CD4-positive, alpha-beta T cell (primary cell): ENCODE results near the gene IL19. TPM values are rescaled to one million over a fixed set of nuclear protein-coding genes. Genes with fewer than 3 reads are reported as not detected.

Experiments used
- ATAC-seq: fragments of 200-7000 bp; cut with Tn5 transposase; one replicate; pipeline ENCODE4 v1.10.0; 2022; ENCODE audit warnings: mild to moderate bottlenecking; ENCODE audit not compliant: poor library complexity
- CTCF ChIA-PET: fragments of 350-600 bp; sonication (Branson Sonifier 250); formaldehyde crosslinking; loops from one replicate; lab custom pipeline; 2021; ENCODE audit warnings: antibody characterized with exemption, inconsistent platforms; lab: Charles Lee
- POLR2A ChIA-PET: fragments of 350-600 bp; sonication (Branson Sonifier 250); formaldehyde crosslinking; loops from one replicate; lab custom pipeline; 2021; ENCODE audit warnings: antibody characterized with exemption, inconsistent platforms; lab: Charles Lee
- DNase-seq, 14 experiments: peaks; one replicate each; pipeline ENCODE4 v3.0.0-alpha.2; 2013 to 2020; ENCODE audit warnings: mixed read lengths in 2 of 14
- H3K27ac ChIP-seq, 2 donors: one replicate each; pipeline versions ENCODE4 v1.5.1 to v1.7.0; 2013; ENCODE audit warnings: low read length in 2 of 2, low read depth in 1 of 2, mild to moderate bottlenecking in 1 of 2
- H3K27me3 ChIP-seq, 2 experiments: 1 replicate in 1 of 2; 2 replicates in 1 of 2; pipeline versions ENCODE4 v1.6.1 to v1.7.0; 2013; ENCODE audit warnings: low read length in 2 of 2, control low read depth in 1 of 2, mild to moderate bottlenecking in 1 of 2, moderate library complexity in 1 of 2; ENCODE audit not compliant: insufficient read depth in 2 of 2, control insufficient read depth in 1 of 2
- H3K36me3 ChIP-seq: one replicate; pipeline ENCODE4 v1.6.1; 2013; ENCODE audit warnings: low read length, control low read depth; ENCODE audit not compliant: insufficient read depth
- H3K4me1 ChIP-seq: one replicate; pipeline ENCODE4 v1.6.1; 2013; ENCODE audit warnings: low read length, control low read depth; ENCODE audit not compliant: insufficient read depth
- H3K4me3 ChIP-seq: one replicate; pipeline ENCODE4 v1.5.1; 2013; ENCODE audit warnings: mild to moderate bottlenecking, low read length, moderate library complexity
- H3K9me3 ChIP-seq, 2 experiments: 1 replicate in 1 of 2; 2 replicates in 1 of 2; pipeline versions ENCODE4 v1.6.1 to v1.7.0; 2013; ENCODE audit warnings: low read length in 2 of 2, mild to moderate bottlenecking in 2 of 2, control low read depth in 1 of 2, moderate library complexity in 1 of 2; ENCODE audit not compliant: control insufficient read depth in 1 of 2, insufficient read depth in 1 of 2
- H3K27ac Mint-ChIP-seq: one replicate; pipeline ENCODE4 v1.8.0; 2020; ENCODE audit warnings: mixed read lengths
- H3K27me3 Mint-ChIP-seq: one replicate; pipeline ENCODE4 v1.8.0; 2021; ENCODE audit warnings: mixed read lengths
- H3K36me3 Mint-ChIP-seq: one replicate; pipeline ENCODE4 v1.8.0; 2021; ENCODE audit warnings: low read depth, mixed read lengths
- H3K4me1 Mint-ChIP-seq: one replicate; pipeline ENCODE4 v1.8.0; 2021; ENCODE audit warnings: low read depth, mixed read lengths
- H3K4me3 Mint-ChIP-seq: one replicate; pipeline ENCODE4 v1.8.0; 2020; ENCODE audit warnings: mild to moderate bottlenecking, mixed read lengths
- H3K9me3 Mint-ChIP-seq: one replicate; pipeline ENCODE4 v1.8.0; 2020; ENCODE audit warnings: mixed read lengths
- CTCF ChIP-seq: fragments of 200-600 bp; IDR thresholded peaks from one replicate; pipeline ENCODE4 v1.8.0; 2022; ENCODE audit warnings: antibody characterized with exemption, mild to moderate bottlenecking
- intact Hi-C, 2 experiments: fragments of 100-400 bp; cut with DNase I in 1 of 2; cut with micrococcal nuclease in 1 of 2; formaldehyde crosslinking; loops; one replicate each; pipeline versions ENCODE4 v1.15.1 to v1.9.0; 2023 to 2025; cut with DNase I, micrococcal nuclease
- total RNA-seq, 174 experiments: library from RNA in 2 of 174; stranded (reverse) in 2 of 174; gene quantifications; one replicate each; pipeline ENCODE4 v1.2.3 and lab custom pipeline; 2021 to 2026

The IL19 gene
- total RNA-seq, 2 experiments from 2014 or later: not detected

- Histone ChIP-seq H3K9me3 (no peaks in the 10 kb centered on the region), H3K4me3 (no peak overlapping the region), H3K27ac (peak overlapping the region; percentile 58 to 80), H3K27me3 (no peaks in the 10 kb centered on the region), H3K4me1 (peaks cover 59% of the 10 kb centered on the region), H3K36me3 (no peaks in the 10 kb centered on the region)
- H3K4me3 Mint-ChIP-seq: peak overlapping the region; percentile 7
- CTCF ChIA-PET: interaction anchor here (0.7 to 11.3 kb wide), 8 partner anchors 14 to 228 kb away, joined by 3 to 139 read pairs (median 4); partner anchors contain the start of genes IL10 and IL19
- no peak for TF ChIP-seq CTCF
- peak overlapping the region; percentile 87 for H3K27ac Mint-ChIP-seq
- no peaks in the 10 kb centered on the region for H3K27me3 Mint-ChIP-seq
- H3K4me1 Mint-ChIP-seq: peaks cover 73% of the 10 kb centered on the region
- POLR2A ChIA-PET: interaction anchor here (0.6 to 9.0 kb wide), 31 partner anchors 9 to 191 kb away, joined by 3 to 91 read pairs (median 6); partner anchors contain the start of genes EIF2D, FCMR, IL10 and IL19
- no peaks in the 10 kb centered on the region for H3K36me3 Mint-ChIP-seq
- DNase-seq (peak; percentile 61 to 97 (median 70)), ATAC-seq (peak; percentile 89)
- no peaks in the 10 kb centered on the region for H3K9me3 Mint-ChIP-seq
- intact Hi-C loops: loop anchor here in 1 of 2 experiments (1.0 to 2.0 kb wide), 5 partner anchors 18 to 108 kb away; no protein-coding TSS in a partner anchor
These were observed 32.7 kb downstream of the IL19 start for GRCh38 chr1:206803221-206803730.

GRCh38 chr1:206804156-206804737, 33.7 kb downstream of the IL19 start:
- no peak for DNase-seq
- no peak for ATAC-seq
- Mint-ChIP-seq H3K4me3 (peak overlapping the region; percentile 7), H3K9me3 (no peaks in the 10 kb centered on the region), H3K27me3 (no peaks in the 10 kb centered on the region), H3K27ac (peak overlapping the region; percentile 87), H3K36me3 (no peaks in the 10 kb centered on the region), H3K4me1 (peaks cover 73% of the 10 kb centered on the region)
- Histone ChIP-seq H3K4me1 (peaks cover 60% of the 10 kb centered on the region), H3K4me3 (no peak overlapping the region), H3K36me3 (no peaks in the 10 kb centered on the region), H3K27me3 (no peaks in the 10 kb centered on the region), H3K9me3 (no peaks in the 10 kb centered on the region), H3K27ac (peak overlapping the region; percentile 58 to 80)
- intact Hi-C loops: no loop called here
- no peak for TF ChIP-seq CTCF
- ChIA-PET POLR2A (interaction anchor here (0.6 to 9.0 kb wide), 20 partner anchors 9 to 122 kb away, joined by 3 to 91 read pairs (median 7); partner anchors contain the start of genes FCMR, IL10, IL19 and IL20), CTCF (interaction anchor here (1.0 to 11.3 kb wide), 8 partner anchors 15 to 167 kb away, joined by 3 to 139 read pairs (median 4); partner anchors contain the start of genes IL10 and IL19)

DNA sequence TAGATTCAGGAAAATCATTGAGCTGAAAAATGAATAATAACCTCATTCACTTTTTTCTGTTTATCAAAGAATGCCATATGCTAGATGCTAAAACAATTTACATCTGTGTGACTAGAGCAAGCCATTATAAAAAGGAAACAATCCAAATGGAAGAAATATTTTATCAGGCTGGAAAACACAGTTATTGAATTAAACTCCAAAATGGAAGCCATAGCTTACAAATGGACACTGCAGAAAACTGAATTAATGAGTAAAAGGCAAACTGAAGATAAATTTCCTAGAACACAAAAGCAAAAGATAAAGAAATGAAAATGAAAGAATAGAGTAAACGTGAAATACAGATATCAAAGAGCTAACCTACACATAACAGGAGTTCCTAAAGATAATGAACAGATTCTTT, 34.8 kb downstream of the IL19 start:
- no peaks in the 10 kb centered on the region for H3K9me3 ChIP-seq
- Mint-ChIP-seq H3K27ac (peak overlapping the region; percentile 87), H3K9me3 (no peaks in the 10 kb centered on the region), H3K4me1 (peaks cover 76% of the 10 kb centered on the region), H3K36me3 (no peaks in the 10 kb centered on the region), H3K4me3 (no peak overlapping the region), H3K27me3 (no peaks in the 10 kb centered on the region)
- H3K27ac ChIP-seq: no peak overlapping the region
- TF ChIP-seq CTCF: no peak
- H3K4me3 ChIP-seq: no peak overlapping the region
- ATAC-seq: no peak
- POLR2A ChIA-PET: interaction anchor here (0.9 to 9.0 kb wide), 9 partner anchors 19 to 117 kb away, joined by 3 to 91 read pairs (median 9); partner anchors contain the start of gene FCMR
- H3K36me3 ChIP-seq: no peaks in the 10 kb centered on the region
- H3K4me1 ChIP-seq: peaks cover 60% of the 10 kb centered on the region
- CTCF ChIA-PET: interaction anchor here (1.3 to 11.3 kb wide), 5 partner anchors 34 to 193 kb away, joined by 3 to 139 read pairs (median 11); partner anchors contain the start of genes EIF2D, IL10 and IL19
- DNase-seq: no peak
- H3K27me3 ChIP-seq: no peaks in the 10 kb centered on the region
- intact Hi-C loops: no loop called here
